Fibroblast of lung (primary cell): ENCODE measurements around the gene CORO6. TPM values are rescaled to one million over a fixed set of nuclear protein-coding genes. Genes with fewer than 3 reads are reported as not detected.

Source experiments
- DNase-seq, 2 donors: peaks; one replicate each; pipeline versions ENCODE4 v3.0.0 to v3.0.0-alpha.2; 2010; ENCODE audit warnings: low read depth in 2 of 2
- H2AFZ ChIP-seq: 2 replicates; pipeline ENCODE4 v1.5.1; 2012; ENCODE audit warnings: low read length, control low read depth, inconsistent platforms
- H3K27ac ChIP-seq: 2 replicates; pipeline ENCODE4 v1.5.1; 2011; ENCODE audit warnings: low read length, control low read depth; ENCODE audit not compliant: insufficient read depth
- H3K27me3 ChIP-seq: 2 replicates; pipeline ENCODE4 v1.5.1; 2011; ENCODE audit warnings: mild to moderate bottlenecking, low read length; ENCODE audit not compliant: control insufficient read depth, insufficient read depth
- H3K36me3 ChIP-seq: 2 replicates; pipeline ENCODE4 v1.5.1; 2011; ENCODE audit warnings: low read length; ENCODE audit not compliant: control insufficient read depth, insufficient read depth
- H3K4me1 ChIP-seq: 2 replicates; pipeline ENCODE4 v1.5.1; 2011; ENCODE audit warnings: low read length; ENCODE audit not compliant: control insufficient read depth, insufficient read depth; ENCODE audit errors: extremely low read depth
- H3K4me2 ChIP-seq: 2 replicates; pipeline ENCODE4 v1.5.1; 2011; ENCODE audit warnings: low read length, control low read depth; ENCODE audit not compliant: insufficient read depth; ENCODE audit errors: extremely low read depth
- H3K4me3 ChIP-seq, 4 experiments: fragments of 200-600 bp in 1 of 4; sonication (generic) in 1 of 4; replicated peaks in 1 of 4; 2 replicates each; pipeline ENCODE4 v1.5.1; 2011 to 2016; ENCODE audit warnings: low read length in 4 of 4, low read depth in 3 of 4, mild to moderate bottlenecking in 3 of 4, control low read depth in 2 of 4, inconsistent platforms in 1 of 4, mixed read lengths in 1 of 4; ENCODE audit not compliant: insufficient read depth in 1 of 4; ENCODE audit errors: control extremely low read depth in 1 of 4
- H3K79me2 ChIP-seq: 2 replicates; pipeline ENCODE4 v1.5.1; 2012; ENCODE audit warnings: mild to moderate bottlenecking, low read length, inconsistent platforms; ENCODE audit not compliant: control insufficient read depth, insufficient read depth
- H3K9ac ChIP-seq: 2 replicates; pipeline ENCODE4 v1.5.1; 2011; ENCODE audit warnings: mild to moderate bottlenecking, low read length, control low read depth; ENCODE audit not compliant: insufficient read depth
- H3K9me3 ChIP-seq: 2 replicates; pipeline ENCODE4 v1.5.1; 2012; ENCODE audit warnings: low read depth, low read length; ENCODE audit not compliant: control insufficient read depth, insufficient read depth
- H4K20me1 ChIP-seq: 2 replicates; pipeline ENCODE4 v1.5.1; 2011; ENCODE audit warnings: low read length; ENCODE audit not compliant: control insufficient read depth, insufficient read depth; ENCODE audit errors: extremely low read depth
- CTCF ChIP-seq, 2 donors: IDR thresholded peaks in 1 of 2; conservative IDR thresholded peaks in 1 of 2; 1 replicate in 1 of 2; 2 replicates in 1 of 2; pipeline ENCODE4 v1.5.1; 2011 to 2012; ENCODE audit warnings: low read length in 2 of 2, control low read depth in 1 of 2, inconsistent platforms in 1 of 2, low read depth in 1 of 2, mild to moderate bottlenecking in 1 of 2
- EZH2 ChIP-seq: IDR thresholded peaks from 2 replicates; pipeline ENCODE4 v1.5.1; 2012; ENCODE audit warnings: low read length, control low read depth, mild to moderate bottlenecking; ENCODE audit errors: missing control alignments
- polyA plus RNA-seq, 2 donors: library from polyadenylated mRNA; depleted of rRNA in 1 of 2; stranded (reverse) in 1 of 2; unstranded in 1 of 2; fragments of >200 nt; gene quantifications; 2 replicates each; pipeline ENCODE4 v1.2.1, GENCODE V29; 2011 to 2012; ENCODE audit warnings: missing spikeins in 1 of 2
- total RNA-seq: library from RNA; depleted of rRNA; stranded (reverse); fragments of >200 nt; gene quantifications from 2 replicates; pipeline ENCODE4 v1.2.1, GENCODE V29; 2014

CORO6 gene
- total and polyA plus RNA-seq, 2 donors (not counting 1 experiment from before 2014, with no cell fraction given) = 8.0 to 19.3 TPM

DNA sequence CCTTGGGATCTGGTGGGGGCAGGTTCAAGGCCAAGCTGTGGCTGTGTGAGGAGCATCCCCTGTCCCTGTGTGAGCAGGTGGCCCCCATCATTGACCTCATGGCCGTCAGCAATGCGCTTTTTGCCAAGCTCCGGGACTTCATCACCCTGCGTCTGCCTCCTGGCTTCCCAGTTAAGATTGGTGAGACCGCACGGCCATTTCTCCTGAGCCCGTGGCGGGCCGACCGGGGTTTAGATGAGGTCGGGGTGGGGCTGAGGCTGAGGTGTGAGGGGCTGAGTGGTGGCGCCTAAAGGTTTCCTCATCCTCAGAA, 10.7 kb downstream of the CORO6 start:
- no peak for DNase-seq
- H3K36me3 ChIP-seq = no peaks in the 10 kb centered on the region
- H3K79me2 ChIP-seq = no peaks in the 10 kb centered on the region
- no peak overlapping the region for H3K9ac ChIP-seq
- no peak overlapping the region for H2AFZ ChIP-seq
- no peaks in the 10 kb centered on the region for H4K20me1 ChIP-seq
- H3K27ac ChIP-seq = no peak overlapping the region
- no peak overlapping the region for H3K4me2 ChIP-seq
- TF ChIP-seq CTCF (conservative IDR thresholded peaks at IDR 0.05 in 1 of 2, IDR thresholded peaks at IDR 0.05 in 1 of 2; ENCODE audit: low read depth in 1 of 2, low read length in 2 of 2) (no peak), EZH2 (no peak)
- peaks cover 7% of the 10 kb centered on the region for H3K4me1 ChIP-seq
- no peaks in the 10 kb centered on the region for H3K27me3 ChIP-seq
- no peaks in the 10 kb centered on the region for H3K9me3 ChIP-seq
- H3K4me3 ChIP-seq = no peak overlapping the region

- no peaks in the 10 kb centered on the region for H4K20me1 ChIP-seq
- H3K36me3 ChIP-seq = no peaks in the 10 kb centered on the region
- no peak overlapping the region for H3K9ac ChIP-seq
- no peak overlapping the region for H3K4me2 ChIP-seq
- H3K27me3 ChIP-seq = no peaks in the 10 kb centered on the region
- DNase-seq = no peak
- no peak overlapping the region for H3K27ac ChIP-seq
- H3K4me3 ChIP-seq = no peak overlapping the region
- H2AFZ ChIP-seq = no peak overlapping the region
- no peak for TF ChIP-seq EZH2
- no peak for TF ChIP-seq CTCF (conservative IDR thresholded peaks at IDR 0.05 in 1 of 2, IDR thresholded peaks at IDR 0.05 in 1 of 2; ENCODE audit: low read depth in 1 of 2, low read length in 2 of 2)
- no peaks in the 10 kb centered on the region for H3K79me2 ChIP-seq
- peaks cover 7% of the 10 kb centered on the region for H3K4me1 ChIP-seq
- H3K9me3 ChIP-seq = no peaks in the 10 kb centered on the region
Measured at GRCh38 chr17:29611351-29612093, 11.2 kb downstream of the CORO6 start.

GRCh38 chr17:29610395-29610794, 12.3 kb downstream of the CORO6 start:
- no peak overlapping the region for H3K4me2 ChIP-seq
- H2AFZ ChIP-seq = no peak overlapping the region
- TF ChIP-seq EZH2 (no peak), CTCF (conservative IDR thresholded peaks at IDR 0.05 in 1 of 2, IDR thresholded peaks at IDR 0.05 in 1 of 2; ENCODE audit: low read depth in 1 of 2, low read length in 2 of 2) (no peak)
- no peaks in the 10 kb centered on the region for H3K79me2 ChIP-seq
- no peak overlapping the region for H3K4me3 ChIP-seq
- H3K27ac ChIP-seq = no peak overlapping the region
- no peaks in the 10 kb centered on the region for H4K20me1 ChIP-seq
- H3K27me3 ChIP-seq = no peaks in the 10 kb centered on the region
- H3K9me3 ChIP-seq = no peaks in the 10 kb centered on the region
- H3K9ac ChIP-seq = no peak overlapping the region
- no peaks in the 10 kb centered on the region for H3K36me3 ChIP-seq
- H3K4me1 ChIP-seq = peaks cover 5% of the 10 kb centered on the region
- no peak for DNase-seq
